ENCODE results near the gene KRT40. TPM values are rescaled to one million over a fixed set of nuclear protein-coding genes. Genes with fewer than 3 reads are reported as not detected.

KRT40 gene
- total and polyA plus RNA-seq, 3 donors from 2014 or later = 0.16 to 0.45 TPM; not detected in 1

DNA sequence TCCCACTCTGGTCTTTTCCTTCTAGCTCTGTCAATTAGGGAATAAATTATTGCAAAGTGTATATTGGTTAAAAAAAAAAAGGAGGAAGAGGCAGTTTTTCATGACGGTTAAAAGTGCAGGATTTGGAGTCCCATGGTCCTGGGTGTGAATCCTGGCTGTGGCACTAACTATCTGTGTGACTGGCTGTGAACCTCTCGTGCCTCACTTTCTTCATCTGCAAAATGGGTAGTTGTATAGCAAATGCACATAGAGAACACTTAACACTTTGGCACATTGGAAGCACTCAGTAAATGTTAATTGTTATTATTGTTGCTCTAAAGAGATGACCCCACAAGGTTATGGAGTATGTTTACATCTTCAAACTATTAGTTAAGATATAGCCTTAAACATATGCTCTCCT lies 36.2 kb downstream of the KRT40 start:
- WGBS, 2 donors = 77 to 86% methylated on average over 2 of the region's 2 CpGs
- DNase-seq = no peak
- intact Hi-C loops (cut with DNase I; ENCODE audit: low total_unique reads) = no loop called here
- no peak overlapping the region for H3K27ac ChIP-seq
- H3K9me3 ChIP-seq = no peaks in the 10 kb centered on the region
- H3K4me1 ChIP-seq = peaks cover 3% of the 10 kb centered on the region
- no peak for TF ChIP-seq POLR2A (IDR thresholded peaks at IDR 0.05)
- TF ChIP-seq, protein P1, sequence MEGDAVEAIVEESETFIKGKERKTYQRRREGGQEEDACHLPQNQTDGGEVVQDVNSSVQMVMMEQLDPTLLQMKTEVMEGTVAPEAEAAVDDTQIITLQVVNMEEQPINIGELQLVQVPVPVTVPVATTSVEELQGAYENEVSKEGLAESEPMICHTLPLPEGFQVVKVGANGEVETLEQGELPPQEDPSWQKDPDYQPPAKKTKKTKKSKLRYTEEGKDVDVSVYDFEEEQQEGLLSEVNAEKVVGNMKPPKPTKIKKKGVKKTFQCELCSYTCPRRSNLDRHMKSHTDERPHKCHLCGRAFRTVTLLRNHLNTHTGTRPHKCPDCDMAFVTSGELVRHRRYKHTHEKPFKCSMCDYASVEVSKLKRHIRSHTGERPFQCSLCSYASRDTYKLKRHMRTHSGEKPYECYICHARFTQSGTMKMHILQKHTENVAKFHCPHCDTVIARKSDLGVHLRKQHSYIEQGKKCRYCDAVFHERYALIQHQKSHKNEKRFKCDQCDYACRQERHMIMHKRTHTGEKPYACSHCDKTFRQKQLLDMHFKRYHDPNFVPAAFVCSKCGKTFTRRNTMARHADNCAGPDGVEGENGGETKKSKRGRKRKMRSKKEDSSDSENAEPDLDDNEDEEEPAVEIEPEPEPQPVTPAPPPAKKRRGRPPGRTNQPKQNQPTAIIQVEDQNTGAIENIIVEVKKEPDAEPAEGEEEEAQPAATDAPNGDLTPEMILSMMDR (IDR thresholded peaks at IDR 0.05) = no peak
- H3K4me3 ChIP-seq = no peak overlapping the region
- no peaks in the 10 kb centered on the region for H3K36me3 ChIP-seq (ENCODE audit: low read depth, missing control alignments)
- no peaks in the 10 kb centered on the region for H3K27me3 ChIP-seq

DNA sequence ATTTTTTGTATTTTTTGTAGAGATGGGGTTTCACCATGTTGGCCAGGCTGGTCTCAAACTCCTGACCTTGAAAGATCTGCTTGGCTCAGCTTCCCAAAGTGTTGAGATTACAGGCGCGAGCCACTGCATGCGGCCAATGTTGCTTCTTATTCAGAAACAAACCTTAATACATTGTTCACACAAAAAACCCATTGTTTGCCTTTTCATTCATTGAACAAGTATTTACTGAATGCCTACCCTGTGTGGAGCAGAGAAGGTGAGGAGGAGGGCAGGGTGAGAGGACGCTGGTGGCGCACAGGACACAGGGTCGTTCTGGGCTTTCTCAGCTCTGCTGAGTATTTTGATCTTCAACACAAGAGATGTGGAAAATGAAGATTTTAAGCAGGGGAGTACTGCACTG lies 38.7 kb downstream of the KRT40 start:
- H3K9me3 ChIP-seq = no peaks in the 10 kb centered on the region
- H3K4me3 ChIP-seq = no peak overlapping the region
- peak; percentile 59 for DNase-seq
- peaks cover 3% of the 10 kb centered on the region for H3K4me1 ChIP-seq
- TF ChIP-seq, protein P1 (IDR thresholded peaks at IDR 0.05) = no peak
- no peak for TF ChIP-seq POLR2A (IDR thresholded peaks at IDR 0.05)
- H3K27me3 ChIP-seq = no peaks in the 10 kb centered on the region
- H3K36me3 ChIP-seq (ENCODE audit: low read depth, missing control alignments) = no peaks in the 10 kb centered on the region
- H3K27ac ChIP-seq = no peak overlapping the region
- intact Hi-C loops (cut with DNase I; ENCODE audit: low total_unique reads) = no loop called here
- WGBS, 2 donors = 70 to 71% methylated on average over 6 of the region's 6 CpGs

DNA sequence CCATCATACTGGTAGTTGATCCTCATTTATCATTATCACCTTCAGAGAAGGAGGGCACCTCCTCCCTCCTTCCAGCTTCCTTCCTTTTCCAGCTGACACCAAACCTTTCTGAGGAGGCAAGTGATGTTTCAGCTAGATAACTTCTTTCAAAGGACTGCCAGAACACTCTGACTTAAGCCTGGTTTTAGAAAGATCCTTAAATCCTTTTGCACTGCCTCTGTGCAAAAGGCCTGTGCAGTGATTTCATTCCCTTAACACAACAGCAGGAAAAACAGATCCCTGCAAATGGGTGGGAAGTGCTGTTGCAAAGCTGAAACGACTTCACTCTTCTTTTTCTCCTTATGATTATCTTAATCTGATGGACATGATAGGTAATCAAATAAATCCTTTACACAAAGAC lies 39.6 kb downstream of the KRT40 start:
- H3K36me3 ChIP-seq (ENCODE audit: low read depth, missing control alignments) = no peaks in the 10 kb centered on the region
- no peak for TF ChIP-seq POLR2A (IDR thresholded peaks at IDR 0.05)
- TF ChIP-seq, protein P1 (IDR thresholded peaks at IDR 0.05) = no peak
- H3K4me1 ChIP-seq = peaks cover 3% of the 10 kb centered on the region
- intact Hi-C loops (cut with DNase I; ENCODE audit: low total_unique reads) = no loop called here
- 52 to 67% methylated on average over 1 of the region's 1 CpG for WGBS, 2 donors
- no peak overlapping the region for H3K27ac ChIP-seq
- H3K4me3 ChIP-seq = no peak overlapping the region
- H3K9me3 ChIP-seq = no peaks in the 10 kb centered on the region
- H3K27me3 ChIP-seq = no peaks in the 10 kb centered on the region
- no peak for DNase-seq

DNA sequence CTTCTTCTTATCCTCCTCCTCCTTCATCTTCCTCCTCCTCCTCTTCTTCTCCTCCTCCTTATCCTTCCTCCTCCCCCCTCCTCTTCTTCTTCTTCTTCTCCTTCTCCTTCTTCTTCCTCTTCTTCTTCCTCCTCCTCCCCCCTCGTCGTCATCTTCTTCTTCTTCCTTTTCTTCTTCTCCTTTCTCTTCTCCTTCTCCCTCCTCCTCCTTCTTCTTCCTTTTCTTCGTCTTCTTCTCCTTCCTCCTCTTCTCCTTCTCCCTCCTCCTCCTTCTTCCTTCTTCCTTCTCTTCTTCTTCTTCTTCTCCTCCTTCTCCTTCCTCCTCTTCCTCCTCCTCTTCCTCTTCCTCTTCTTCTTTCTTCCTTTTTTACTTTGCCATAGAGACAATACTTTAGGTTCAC lies 41.6 kb downstream of the KRT40 start:
- DNase-seq = no peak
- 89 to 92% methylated on average over 3 of the region's 3 CpGs for WGBS, 2 donors
- intact Hi-C loops (cut with DNase I; ENCODE audit: low total_unique reads) = no loop called here
- Histone ChIP-seq H3K9me3 (no peaks in the 10 kb centered on the region), H3K36me3 (ENCODE audit: low read depth, missing control alignments) (no peaks in the 10 kb centered on the region), H3K4me1 (no peaks in the 10 kb centered on the region), H3K27me3 (no peaks in the 10 kb centered on the region), H3K4me3 (no peak overlapping the region), H3K27ac (no peak overlapping the region)
- TF ChIP-seq, protein P1 (IDR thresholded peaks at IDR 0.05) = no peak
- no peak for TF ChIP-seq POLR2A (IDR thresholded peaks at IDR 0.05)

DNA sequence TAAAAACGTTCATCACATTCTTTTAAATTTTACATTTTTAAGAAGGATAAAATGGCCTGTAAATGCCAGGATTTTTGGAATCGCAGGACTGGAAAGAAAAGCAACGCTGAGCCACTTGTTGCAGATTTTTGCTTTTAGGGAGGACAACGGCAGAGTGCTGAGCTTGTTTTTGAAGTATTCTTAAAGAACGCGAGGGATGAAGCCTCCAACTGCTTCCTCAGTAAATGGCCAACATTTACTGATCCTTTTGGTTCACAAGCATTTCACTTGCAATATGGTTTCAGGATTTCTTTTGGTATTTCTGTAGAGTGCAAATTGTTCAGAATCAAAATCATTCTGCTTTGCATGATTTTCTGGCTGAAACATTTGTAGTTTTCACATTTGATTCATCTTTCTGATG lies 43.9 kb downstream of the KRT40 start:
- Histone ChIP-seq H3K9me3 (no peaks in the 10 kb centered on the region), H3K27ac (no peak overlapping the region), H3K4me3 (no peak overlapping the region), H3K36me3 (ENCODE audit: low read depth, missing control alignments) (no peaks in the 10 kb centered on the region), H3K4me1 (no peaks in the 10 kb centered on the region), H3K27me3 (no peaks in the 10 kb centered on the region)
- TF ChIP-seq POLR2A (IDR thresholded peaks at IDR 0.05) = no peak
- TF ChIP-seq, protein P1 (IDR thresholded peaks at IDR 0.05) = no peak
- WGBS, 2 donors = 75 to 80% methylated on average over 6 of the region's 6 CpGs
- no peak for DNase-seq
- intact Hi-C loops (cut with DNase I; ENCODE audit: low total_unique reads) = no loop called here
